Activated naive CD8-positive, alpha-beta T cell treated with anti-CD3 and anti-CD28 coated beads, Interleukin-2, amount 50 U/mL, for 24 hours (primary cell): Measurements from ENCODE around the gene ZNF562.
"Not testable (repeated sequence)": the region's sequence is repeated elsewhere in the genome, so short reads cannot be mapped to it uniquely, and the experiment has no call there.

ENCODE experiments used
- ATAC-seq: fragments of 150-1000 bp; cut with Tn5 transposase; one replicate; pipeline ENCODE4 v1.10.0; 2021
- DNase-seq: peaks from one replicate; pipeline ENCODE4 v3.0.0; 2021
- H3K27ac Mint-ChIP-seq: one replicate; pipeline ENCODE4 v1.8.0; 2021; ENCODE audit warnings: mild to moderate bottlenecking, mixed read lengths
- H3K27me3 Mint-ChIP-seq: one replicate; pipeline ENCODE4 v1.8.0; 2021; ENCODE audit warnings: mixed read lengths
- H3K36me3 Mint-ChIP-seq: one replicate; pipeline ENCODE4 v1.8.0; 2021; ENCODE audit warnings: low read depth, mixed read lengths
- H3K4me1 Mint-ChIP-seq: one replicate; pipeline ENCODE4 v1.8.0; 2021; ENCODE audit warnings: mixed read lengths
- H3K4me3 Mint-ChIP-seq: one replicate; pipeline ENCODE4 v1.8.0; 2021; ENCODE audit warnings: mild to moderate bottlenecking, moderate library complexity, mixed read lengths
- H3K9me3 Mint-ChIP-seq: one replicate; pipeline ENCODE4 v1.8.0; 2021; ENCODE audit warnings: mixed read lengths

Gene ZNF562

GRCh38 chr19:9674663-9675357 is at the start of gene ZNF562:
ZNF562 (minus strand) TSS chr19:9675100; CDS start chr19:9660744, 14,356 bp downstream.
- Mint-ChIP-seq H3K4me3 (peak within 1 kb of the TSS; percentile 83), H3K9me3 (peaks cover 36% of the 10 kb centered on the region), H3K36me3 (peaks cover 52% of the 10 kb centered on the region), H3K27ac (peak within 1 kb of the TSS; percentile 95), H3K27me3 (no peaks in the 10 kb centered on the region), H3K4me1 (peaks cover 34% of the 10 kb centered on the region)
- ATAC-seq (peak; percentile 81), DNase-seq (peak; percentile 85)

GRCh38 chr19:9724157-9724556 is 49.3 kb upstream of the ZNF562 start:
- DNase-seq (no peak), ATAC-seq (no peak)
- no peaks in the 10 kb centered on the region for H3K27me3 Mint-ChIP-seq
- H3K4me1 Mint-ChIP-seq, result peaks cover 7% of the 10 kb centered on the region
- H3K27ac Mint-ChIP-seq, result no peak overlapping the region
- peaks cover 7% of the 10 kb centered on the region for H3K36me3 Mint-ChIP-seq
- no peak overlapping the region for H3K4me3 Mint-ChIP-seq
- H3K9me3 Mint-ChIP-seq, result peaks cover 25% of the 10 kb centered on the region

- no peak for ATAC-seq
- H3K4me1 Mint-ChIP-seq, result peaks cover 7% of the 10 kb centered on the region
- peak; percentile 11 for DNase-seq
- H3K27me3 Mint-ChIP-seq, result peaks cover 5% of the 10 kb centered on the region
- peaks cover 7% of the 10 kb centered on the region for H3K36me3 Mint-ChIP-seq
- H3K9me3 Mint-ChIP-seq, result peaks cover 25% of the 10 kb centered on the region
- no peak overlapping the region for H3K27ac Mint-ChIP-seq
- no peak overlapping the region for H3K4me3 Mint-ChIP-seq
Observed at GRCh38 chr19:9721861-9722260, 47.0 kb upstream of the ZNF562 start.

- Mint-ChIP-seq H3K9me3 (peaks cover 20% of the 10 kb centered on the region), H3K27ac (no peak overlapping the region), H3K27me3 (peaks cover 5% of the 10 kb centered on the region), H3K4me3 (no peak overlapping the region), H3K4me1 (peaks cover 7% of the 10 kb centered on the region), H3K36me3 (peaks cover 7% of the 10 kb centered on the region)
- ATAC-seq, result no peak
- no peak for DNase-seq
Observed at GRCh38 chr19:9720541-9720940, 45.6 kb upstream of the ZNF562 start.

GRCh38 chr19:9711815-9712214 is 36.9 kb upstream of the ZNF562 start:
- no peak overlapping the region for H3K4me3 Mint-ChIP-seq

GRCh38 chr19:9709305-9709704 is 34.4 kb upstream of the ZNF562 start:
- Mint-ChIP-seq H3K4me1 (peaks cover 2% of the 10 kb centered on the region), H3K9me3 (peaks cover 33% of the 10 kb centered on the region), H3K36me3 (peaks cover 7% of the 10 kb centered on the region), H3K4me3 (no peak overlapping the region), H3K27me3 (peaks cover 2% of the 10 kb centered on the region), H3K27ac (no peak overlapping the region)
- DNase-seq (no peak), ATAC-seq (no peak)

More at GRCh38 chr19:9711815-9712214, 36.9 kb upstream of the ZNF562 start:
- H3K36me3 Mint-ChIP-seq, result peaks cover 7% of the 10 kb centered on the region
- peaks cover 2% of the 10 kb centered on the region for H3K27me3 Mint-ChIP-seq
- H3K9me3 Mint-ChIP-seq, result peaks cover 33% of the 10 kb centered on the region
- peaks cover 2% of the 10 kb centered on the region for H3K4me1 Mint-ChIP-seq
- no peak for ATAC-seq
- H3K27ac Mint-ChIP-seq, result no peak overlapping the region
- no peak for DNase-seq

GRCh38 chr19:9705836-9706235 is 30.9 kb upstream of the ZNF562 start:
- ATAC-seq (no peak), DNase-seq (no peak)
- Mint-ChIP-seq H3K36me3 (peaks cover 3% of the 10 kb centered on the region), H3K4me3 (no peak overlapping the region), H3K27me3 (no peaks in the 10 kb centered on the region), H3K4me1 (peaks cover 9% of the 10 kb centered on the region), H3K27ac (no peak overlapping the region), H3K9me3 (peaks cover 12% of the 10 kb centered on the region)

GRCh38 chr19:9702186-9702585 is 27.3 kb upstream of the ZNF562 start:
- peaks cover 13% of the 10 kb centered on the region for H3K9me3 Mint-ChIP-seq
- H3K4me1 Mint-ChIP-seq, result peaks cover 7% of the 10 kb centered on the region
- DNase-seq (no peak), ATAC-seq (no peak)
- H3K4me3 Mint-ChIP-seq, result no peak overlapping the region
- H3K27me3 Mint-ChIP-seq, result no peaks in the 10 kb centered on the region
- H3K36me3 Mint-ChIP-seq, result no peaks in the 10 kb centered on the region
- H3K27ac Mint-ChIP-seq, result no peak overlapping the region

- DNase-seq (no peak), ATAC-seq (no peak)
- H3K4me1 Mint-ChIP-seq, result peaks cover 7% of the 10 kb centered on the region
- H3K4me3 Mint-ChIP-seq, result no peak overlapping the region
- H3K27me3 Mint-ChIP-seq, result no peaks in the 10 kb centered on the region
- H3K9me3 Mint-ChIP-seq, result peaks cover 17% of the 10 kb centered on the region
- H3K36me3 Mint-ChIP-seq, result no peaks in the 10 kb centered on the region
- no peak overlapping the region for H3K27ac Mint-ChIP-seq
Observed at GRCh38 chr19:9700229-9700981, 25.5 kb upstream of the ZNF562 start.

- H3K36me3 Mint-ChIP-seq, H3K27ac Mint-ChIP-seq, ATAC-seq, H3K27me3 Mint-ChIP-seq, H3K4me3 Mint-ChIP-seq, H3K4me1 Mint-ChIP-seq, DNase-seq: not testable (repeated sequence)
- H3K9me3 Mint-ChIP-seq, result peaks cover 27% of the 10 kb centered on the region
Observed at GRCh38 chr19:9690301-9690700, 15.4 kb upstream of the ZNF562 start.

- H3K36me3 Mint-ChIP-seq, H3K9me3 Mint-ChIP-seq, H3K27ac Mint-ChIP-seq, DNase-seq, H3K4me1 Mint-ChIP-seq, H3K4me3 Mint-ChIP-seq, H3K27me3 Mint-ChIP-seq, ATAC-seq: not testable (repeated sequence)
Observed at GRCh38 chr19:9679996-9680395, 5.1 kb upstream of the ZNF562 start.

- not testable (repeated sequence) for H3K27me3 Mint-ChIP-seq, DNase-seq, ATAC-seq
- H3K36me3 Mint-ChIP-seq, result peaks cover 46% of the 10 kb centered on the region
- H3K4me3 Mint-ChIP-seq, result peak overlapping the region; percentile 83
- peaks cover 32% of the 10 kb centered on the region for H3K9me3 Mint-ChIP-seq
- H3K4me1 Mint-ChIP-seq, result peaks cover 32% of the 10 kb centered on the region
- H3K27ac Mint-ChIP-seq, result peak overlapping the region; percentile 95
Observed at GRCh38 chr19:9675358-9675901, 530 bp upstream of the ZNF562 start.

GRCh38 chr19:9673912-9674662 is 813 bp downstream of the ZNF562 start:
- H3K36me3 Mint-ChIP-seq, result peaks cover 58% of the 10 kb centered on the region
- peaks cover 41% of the 10 kb centered on the region for H3K4me1 Mint-ChIP-seq
- H3K27ac Mint-ChIP-seq, result peak overlapping the region; percentile 95
- peaks cover 40% of the 10 kb centered on the region for H3K9me3 Mint-ChIP-seq
- ATAC-seq, result peak; percentile 74
- H3K27me3 Mint-ChIP-seq, result no peaks in the 10 kb centered on the region
- peak; percentile 21 for DNase-seq
- H3K4me3 Mint-ChIP-seq, result peak overlapping the region; percentile 83

- Mint-ChIP-seq H3K4me3 (peak overlapping the region; percentile 52), H3K27ac (peak overlapping the region; percentile 95), H3K9me3 (peaks cover 52% of the 10 kb centered on the region), H3K4me1 (peaks cover 47% of the 10 kb centered on the region), H3K36me3 (peaks cover 70% of the 10 kb centered on the region), H3K27me3 (no peaks in the 10 kb centered on the region)
- DNase-seq (no peak), ATAC-seq (no peak)
Observed at GRCh38 chr19:9672893-9673292, 2.0 kb downstream of the ZNF562 start.
